HG02943 (cell line): ENCODE results near the gene RSBN1.
"Not testable (repeated sequence)": the region's sequence is repeated elsewhere in the genome, so short reads cannot be mapped to it uniquely, and the experiment has no call there.

Experiments used
- ATAC-seq: cut with Tn5 transposase; IDR thresholded peaks from one replicate; pipeline ENCODE4 v1.9.1; 2021; ENCODE audit warnings: mild to moderate bottlenecking, low read depth, moderate library complexity; ENCODE audit not compliant: unreplicated experiment

The RSBN1 gene

GRCh38 chr1:113749402-113749801 lies 62.9 kb downstream of the RSBN1 start:
- no peak for ATAC-seq

- ATAC-seq, result no peak
Observed at GRCh38 chr1:113747376-113747775, 64.9 kb downstream of the RSBN1 start.

- no peak for ATAC-seq
Observed at GRCh38 chr1:113745425-113745824, 66.9 kb downstream of the RSBN1 start.

- ATAC-seq, result no peak
Observed at GRCh38 chr1:113744114-113744513, 68.2 kb downstream of the RSBN1 start.

GRCh38 chr1:113742515-113742914 lies 69.8 kb downstream of the RSBN1 start:
- ATAC-seq, result no peak

GRCh38 chr1:113734357-113735055 lies 77.8 kb downstream of the RSBN1 start:
- ATAC-seq, result no peak

GRCh38 chr1:113732802-113733201 lies 79.5 kb downstream of the RSBN1 start:
- ATAC-seq, result no peak

- no peak for ATAC-seq
Observed at GRCh38 chr1:113721010-113721409, 91.3 kb downstream of the RSBN1 start.

GRCh38 chr1:113718621-113719020 lies 93.7 kb downstream of the RSBN1 start:
- ATAC-seq, result not testable (repeated sequence)

GRCh38 chr1:113717506-113717905 lies 94.8 kb downstream of the RSBN1 start:
- not testable (repeated sequence) for ATAC-seq

- no peak for ATAC-seq
Observed at GRCh38 chr1:113714606-113715269, 97.5 kb downstream of the RSBN1 start.
